ENCODE results near the gene CAMK2A.

CAMK2A gene

GRCh38 chr5:150322202-150322601, 32.6 kb upstream of the CAMK2A start:
- TF ChIP-seq, protein P1, sequence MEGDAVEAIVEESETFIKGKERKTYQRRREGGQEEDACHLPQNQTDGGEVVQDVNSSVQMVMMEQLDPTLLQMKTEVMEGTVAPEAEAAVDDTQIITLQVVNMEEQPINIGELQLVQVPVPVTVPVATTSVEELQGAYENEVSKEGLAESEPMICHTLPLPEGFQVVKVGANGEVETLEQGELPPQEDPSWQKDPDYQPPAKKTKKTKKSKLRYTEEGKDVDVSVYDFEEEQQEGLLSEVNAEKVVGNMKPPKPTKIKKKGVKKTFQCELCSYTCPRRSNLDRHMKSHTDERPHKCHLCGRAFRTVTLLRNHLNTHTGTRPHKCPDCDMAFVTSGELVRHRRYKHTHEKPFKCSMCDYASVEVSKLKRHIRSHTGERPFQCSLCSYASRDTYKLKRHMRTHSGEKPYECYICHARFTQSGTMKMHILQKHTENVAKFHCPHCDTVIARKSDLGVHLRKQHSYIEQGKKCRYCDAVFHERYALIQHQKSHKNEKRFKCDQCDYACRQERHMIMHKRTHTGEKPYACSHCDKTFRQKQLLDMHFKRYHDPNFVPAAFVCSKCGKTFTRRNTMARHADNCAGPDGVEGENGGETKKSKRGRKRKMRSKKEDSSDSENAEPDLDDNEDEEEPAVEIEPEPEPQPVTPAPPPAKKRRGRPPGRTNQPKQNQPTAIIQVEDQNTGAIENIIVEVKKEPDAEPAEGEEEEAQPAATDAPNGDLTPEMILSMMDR (IDR thresholded peaks at IDR 0.05; ENCODE audit: borderline replicate concordance, insufficient read depth, low read depth, low read length), result no peak
- no peak overlapping the region for H3K4me3 ChIP-seq (ENCODE audit: low read depth, low read length)

DNA sequence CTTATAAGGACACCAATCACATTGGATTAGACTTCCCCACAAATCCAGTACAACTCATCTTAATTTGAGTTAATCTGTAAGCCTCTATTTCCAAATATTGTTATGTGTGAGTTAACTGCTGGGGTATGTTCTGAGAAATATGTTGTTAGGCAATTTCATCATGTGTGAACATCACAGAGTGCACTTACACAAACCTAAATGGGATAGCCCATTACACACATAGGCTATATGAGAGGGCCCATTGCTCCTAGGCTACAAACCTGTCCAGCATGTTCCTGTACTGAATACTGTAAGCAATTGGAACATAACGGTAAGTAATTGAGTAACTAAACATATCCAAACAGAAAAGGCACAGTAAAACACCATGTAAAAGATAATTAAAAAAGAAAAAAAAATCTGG, 32.2 kb upstream of the CAMK2A start:
- no peak overlapping the region for H3K4me3 ChIP-seq (ENCODE audit: low read depth, low read length)
- TF ChIP-seq, protein P1 (IDR thresholded peaks at IDR 0.05; ENCODE audit: borderline replicate concordance, insufficient read depth, low read depth, low read length), result no peak

DNA sequence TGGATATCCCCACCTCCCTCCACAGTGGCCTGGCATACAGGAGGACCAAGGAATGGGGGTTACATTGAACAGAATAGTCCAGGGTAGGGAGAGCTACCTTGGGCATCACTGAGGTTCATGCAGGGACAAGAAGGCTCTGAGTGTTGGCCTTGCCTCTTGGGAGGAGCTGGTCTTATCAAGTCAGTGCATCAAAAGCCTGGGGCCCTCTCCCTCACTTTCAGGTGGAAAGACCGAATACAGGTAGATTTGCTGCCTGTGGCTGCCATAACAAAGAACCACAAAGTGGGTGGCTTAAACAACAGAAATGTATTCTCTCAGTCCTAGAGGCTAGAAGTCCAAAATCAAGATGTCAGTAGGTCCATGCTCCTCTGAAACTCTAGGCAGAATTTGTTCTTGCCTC, 31.6 kb upstream of the CAMK2A start:
- no peak overlapping the region for H3K4me3 ChIP-seq (ENCODE audit: low read depth, low read length)
- TF ChIP-seq, protein P1 (IDR thresholded peaks at IDR 0.05; ENCODE audit: borderline replicate concordance, insufficient read depth, low read depth, low read length), result no peak

- no peak overlapping the region for H3K4me3 ChIP-seq (ENCODE audit: low read depth, low read length)
- TF ChIP-seq, protein P1 (IDR thresholded peaks at IDR 0.05; ENCODE audit: borderline replicate concordance, insufficient read depth, low read depth, low read length), result no peak
Observed at GRCh38 chr5:150320044-150320613, 30.6 kb upstream of the CAMK2A start.

- no peak overlapping the region for H3K4me3 ChIP-seq (ENCODE audit: low read depth, low read length)
- TF ChIP-seq, protein P1 (IDR thresholded peaks at IDR 0.05; ENCODE audit: borderline replicate concordance, insufficient read depth, low read depth, low read length), result no peak
Observed at GRCh38 chr5:150319484-150319790, 29.9 kb upstream of the CAMK2A start.

- H3K4me3 ChIP-seq (ENCODE audit: low read depth, low read length), result no peak overlapping the region
- TF ChIP-seq, protein P1 (IDR thresholded peaks at IDR 0.05; ENCODE audit: borderline replicate concordance, insufficient read depth, low read depth, low read length), result no peak
Observed at GRCh38 chr5:150318613-150319483, 29.3 kb upstream of the CAMK2A start.

All from GM12875 (cell line).